Measurements from ENCODE around the gene RPS27. TPM values are rescaled to one million over a fixed set of nuclear protein-coding genes. Genes with fewer than 3 reads are reported as not detected.

Gene RPS27
- total and polyA plus RNA-seq, 2 of the 13 experiments (the other 11 are each of a cell fraction or from before 2014, with no cell fraction given), result 3,737 to 9,964 TPM

- peak; percentile 27 for TF ChIP-seq UBTF (CRISPR knock-in tag; IDR thresholded peaks at IDR 0.05)
- no peak for TF ChIP-seq RFX1 (IDR thresholded peaks at IDR 0.05)
- TF ChIP-seq NFKBIZ (CRISPR knock-in tag; IDR thresholded peaks at IDR 0.05), result no peak
- TF ChIP-seq ESRRA (CRISPR knock-in tag; IDR thresholded peaks at IDR 0.05; ENCODE audit: low read depth), result peak; percentile 14; the same call in 1 of the 2 replicates
- TF ChIP-seq ZNF280B (CRISPR knock-in tag; IDR thresholded peaks at IDR 0.05; ENCODE audit: borderline replicate concordance), result no peak
- TF ChIP-seq TRAFD1 (CRISPR knock-in tag; IDR thresholded peaks at IDR 0.05; ENCODE audit: borderline replicate concordance), result no peak
- TF ChIP-seq IRF1 (CRISPR knock-in tag; IDR thresholded peaks at IDR 0.05; ENCODE audit: low read depth), result no peak
- no peak for TF ChIP-seq ZNF337 (CRISPR knock-in tag; IDR thresholded peaks at IDR 0.05; ENCODE audit: borderline replicate concordance, low read depth)
- no peak for TF ChIP-seq SNRNP70 (IDR thresholded peaks at IDR 0.05; ENCODE audit: low read depth, low read length)
- no peak for TF ChIP-seq ZBTB33 (CRISPR knock-in tag; IDR thresholded peaks at IDR 0.05)
- TF ChIP-seq NPAS2 (CRISPR knock-in tag; IDR thresholded peaks at IDR 0.05; ENCODE audit: borderline replicate concordance), result no peak
- TF ChIP-seq BATF2 (CRISPR knock-in tag; IDR thresholded peaks at IDR 0.05), result no peak
- no peak for TF ChIP-seq TOPORS (CRISPR knock-in tag; IDR thresholded peaks at IDR 0.05)
- no peak for TF ChIP-seq ZNF180 (CRISPR knock-in tag; IDR thresholded peaks at IDR 0.05; ENCODE audit: borderline replicate concordance, low read depth)
- TF ChIP-seq SMARCE1 (IDR thresholded peaks at IDR 0.05; ENCODE audit: borderline replicate concordance), result no peak
- TF ChIP-seq ZSCAN9 (CRISPR knock-in tag; IDR thresholded peaks at IDR 0.05; ENCODE audit: borderline replicate concordance), result 0 out of 2 replicates have a peak, but pooled peaks have one; percentile 35
Observed at GRCh38 chr1:153963030-153963849, 27.3 kb upstream of the RPS27 start, which contains the start of gene SLC39A1 (continued).
